VCaP (cell line): ENCODE measurements around the gene FHIT.

ENCODE experiments used
- H3K27ac ChIP-seq: fragments of 450-650 bp; 2 replicates; pipeline ENCODE4 v1.5.1; 2017
- CTCF ChIP-seq: fragments of 450-650 bp; conservative IDR thresholded peaks from 2 replicates; pipeline ENCODE4 v1.5.1; 2017; ENCODE audit warnings: mild to moderate bottlenecking, moderate library complexity

The FHIT gene

GRCh38 chr3:61090389-61091169 is 160.7 kb downstream of the FHIT start:
- no peak overlapping the region for H3K27ac ChIP-seq

GRCh38 chr3:61087465-61087864 is 163.8 kb downstream of the FHIT start:
- TF ChIP-seq CTCF: no peak
- no peak overlapping the region for H3K27ac ChIP-seq

More at GRCh38 chr3:61090389-61091169, 160.7 kb downstream of the FHIT start:
- no peak for TF ChIP-seq CTCF

- TF ChIP-seq CTCF: no peak
- no peak overlapping the region for H3K27ac ChIP-seq
These were observed 169.7 kb downstream of the FHIT start for GRCh38 chr3:61081554-61081953.

GRCh38 chr3:61080737-61081445 is 170.4 kb downstream of the FHIT start:
- H3K27ac ChIP-seq: no peak overlapping the region
- TF ChIP-seq CTCF: no peak

- no peak overlapping the region for H3K27ac ChIP-seq
- no peak for TF ChIP-seq CTCF
These were observed 173.1 kb downstream of the FHIT start for GRCh38 chr3:61078048-61078752.

GRCh38 chr3:61077551-61077950 is 173.7 kb downstream of the FHIT start:
- TF ChIP-seq CTCF: no peak

GRCh38 chr3:61074783-61075182 is 176.5 kb downstream of the FHIT start:
- no peak overlapping the region for H3K27ac ChIP-seq
- TF ChIP-seq CTCF: no peak

More at GRCh38 chr3:61077551-61077950, 173.7 kb downstream of the FHIT start:
- H3K27ac ChIP-seq: no peak overlapping the region
